G401 (cell line): ENCODE results near the gene CHIC1. TPM values are rescaled to one million over a fixed set of nuclear protein-coding genes. Genes with fewer than 3 reads are reported as not detected.
A peak's percentile ranks its signal among the peaks of the same experiment; 100 is the strongest.
"Not testable (repeated sequence)": the region's sequence is repeated elsewhere in the genome, so short reads cannot be mapped to it uniquely, and the experiment has no call there.

ENCODE experiments used
- DNase-seq: peaks from one replicate; pipeline ENCODE4 v3.0.0-alpha.2; 2015; ENCODE audit warnings: low spot score
- in situ Hi-C: cut with HindIII; loops from 2 replicates; pipeline ENCODE4 v1.10.0; 2016; ENCODE audit warnings: low sequenced_read_pairs, mixed read lengths
- total RNA-seq: library from RNA; depleted of rRNA; stranded (reverse); fragments of >200 nt; shearing (Covaris generic); gene quantifications from 2 replicates; pipeline ENCODE4 v1.2.3, GENCODE V29; 2014; rRNA removed

CHIC1 gene
- total RNA-seq, result 3.7 and 5.6 TPM in 2 replicates

GRCh38 chrX:73562984-73563737 lies at the start of gene CHIC1:
Gene CHIC1 (plus strand): TSS chrX:73563197. CDS start chrX:73563285, 88 bp downstream.
- in situ Hi-C loops, result no loop called here
- DNase-seq, result peak; percentile 79

GRCh38 chrX:73522823-73523222 lies 40.2 kb upstream of the CHIC1 start:
- DNase-seq, in situ Hi-C loops: not testable (repeated sequence)

GRCh38 chrX:73524906-73525305 lies 38.1 kb upstream of the CHIC1 start:
- no peak for DNase-seq
- in situ Hi-C loops, result no loop called here

GRCh38 chrX:73525928-73526690 lies 36.9 kb upstream of the CHIC1 start:
- in situ Hi-C loops, result no loop called here
- no peak for DNase-seq

- DNase-seq, in situ Hi-C loops: not testable (repeated sequence)
Measured at GRCh38 chrX:73531655-73532054, 31.3 kb upstream of the CHIC1 start.

- in situ Hi-C loops, result no loop called here
Measured at GRCh38 chrX:73556159-73556558, 6.8 kb upstream of the CHIC1 start.

GRCh38 chrX:73561801-73562200 lies 1.2 kb upstream of the CHIC1 start:
- in situ Hi-C loops, result no loop called here
- no peak for DNase-seq

More at GRCh38 chrX:73556159-73556558, 6.8 kb upstream of the CHIC1 start:
- DNase-seq, result no peak

- no peak for DNase-seq
- in situ Hi-C loops, result no loop called here
Measured at GRCh38 chrX:73562458-73562857, 539 bp upstream of the CHIC1 start.

- DNase-seq, result peak; percentile 51
- in situ Hi-C loops, result no loop called here
Measured at GRCh38 chrX:73563738-73564068, 706 bp downstream of the CHIC1 start.

- no peak for DNase-seq
- in situ Hi-C loops, result no loop called here
Measured at GRCh38 chrX:73577361-73577760, 14.4 kb downstream of the CHIC1 start.

GRCh38 chrX:73581002-73581628 lies 18.1 kb downstream of the CHIC1 start:
- DNase-seq, result no peak
- in situ Hi-C loops, result no loop called here

- in situ Hi-C loops, DNase-seq: not testable (repeated sequence)
Measured at GRCh38 chrX:73597758-73598157, 34.8 kb downstream of the CHIC1 start.

GRCh38 chrX:73615022-73615421 lies 52.0 kb downstream of the CHIC1 start:
- no peak for DNase-seq
- in situ Hi-C loops, result no loop called here

- DNase-seq, in situ Hi-C loops: not testable (repeated sequence)
Measured at GRCh38 chrX:73641669-73642068, 78.7 kb downstream of the CHIC1 start.

- DNase-seq, result no peak
- in situ Hi-C loops, result no loop called here
Measured at GRCh38 chrX:73647212-73647611, 84.2 kb downstream of the CHIC1 start.

GRCh38 chrX:73647632-73648322 lies 84.8 kb downstream of the CHIC1 start:
- no peak for DNase-seq
- in situ Hi-C loops, result no loop called here

GRCh38 chrX:73661322-73661721 lies 98.3 kb downstream of the CHIC1 start:
- DNase-seq, in situ Hi-C loops: not testable (repeated sequence)

GRCh38 chrX:73668779-73669178 lies 105.8 kb downstream of the CHIC1 start:
- DNase-seq, result peak; percentile 2
- in situ Hi-C loops, result no loop called here

- DNase-seq, result no peak
- in situ Hi-C loops, result no loop called here
Measured at GRCh38 chrX:73681408-73681807, 118.4 kb downstream of the CHIC1 start.
